ENCODE measurements around the gene FOXN3. TPM values are rescaled to one million over a fixed set of nuclear protein-coding genes. Genes with fewer than 3 reads are reported as not detected.

Gene FOXN3
- total and polyA plus RNA-seq, 10 of the 15 experiments (the other 5 are each of a cell fraction or from before 2014, with no cell fraction given), result 4.5 to 68.9 (median 29.7) TPM

DNA sequence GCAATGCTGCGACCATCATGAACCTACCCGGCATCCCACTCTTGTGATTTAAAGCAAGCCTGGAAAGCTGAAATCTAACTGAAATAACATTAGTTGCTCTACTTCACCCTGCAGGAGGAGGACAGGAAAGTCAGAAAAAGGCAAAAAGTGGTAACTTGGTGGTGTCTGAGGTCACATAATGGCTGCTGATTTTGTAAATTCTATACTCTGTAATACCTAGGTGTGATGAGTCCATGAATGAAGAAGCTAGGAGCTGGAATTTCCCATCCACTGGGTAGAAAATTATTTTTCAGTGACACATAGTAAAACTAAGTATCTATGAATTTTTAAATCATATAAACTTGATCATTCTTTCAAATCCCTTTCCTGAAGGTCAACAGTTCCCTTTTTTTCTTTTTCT is 183.8 kb downstream of the FOXN3 start (continued):
- no peak for TF ChIP-seq NKRF (conservative IDR thresholded peaks at IDR 0.05)

DNA sequence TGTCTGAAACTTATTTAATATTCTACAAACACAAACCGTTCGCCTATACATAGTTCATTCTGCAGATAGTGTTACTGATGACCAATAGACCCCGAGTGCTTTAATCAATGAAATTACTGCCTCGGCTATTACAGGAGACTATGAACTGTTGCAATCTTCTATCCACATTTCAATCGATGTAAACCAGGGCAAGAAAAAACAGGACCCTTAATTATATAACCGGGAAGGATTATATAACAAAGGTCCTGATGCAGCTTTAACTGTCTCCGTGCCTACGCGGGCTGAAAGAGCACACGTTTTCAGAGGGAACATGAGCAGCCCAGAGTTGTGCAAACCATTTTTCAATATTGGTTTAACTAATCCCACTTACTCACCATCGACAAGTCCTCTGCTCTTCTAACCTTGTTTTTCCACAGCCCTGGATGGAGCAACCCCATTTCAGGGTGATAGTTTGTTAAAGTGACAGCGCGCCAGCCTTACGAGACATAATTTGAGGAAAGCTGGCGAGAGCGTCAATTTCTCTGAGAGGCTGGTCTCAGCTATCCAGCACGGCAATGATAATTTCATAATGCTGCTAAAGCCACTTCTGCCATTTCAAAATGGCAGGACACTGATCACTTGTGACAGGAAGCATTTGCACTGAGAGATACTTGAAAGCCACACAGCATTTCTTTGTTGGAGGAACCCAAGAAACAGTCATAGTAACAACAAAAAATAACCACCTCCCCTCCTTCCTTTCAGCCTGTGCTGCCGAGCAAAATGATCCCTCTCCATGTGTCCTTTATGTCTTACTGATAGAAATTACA is 184.6 kb downstream of the FOXN3 start:
- Histone ChIP-seq H3K79me2 (ENCODE audit: control insufficient read depth, insufficient read depth, low read length) (no peaks in the 10 kb centered on the region), H3K27me3 (replicated peaks in 1 of 2; ENCODE audit: control insufficient read depth in 2 of 2, insufficient read depth in 2 of 2, low read length in 1 of 2) (no peaks in the 10 kb centered on the region), H4K20me1 (ENCODE audit: control insufficient read depth, insufficient read depth) (no peaks in the 10 kb centered on the region; the same call in 1 of the 2 replicates), H3K4me3 (no peak overlapping the region), H3K4me1 (ENCODE audit: control insufficient read depth, insufficient read depth, low read length) (no peaks in the 10 kb centered on the region), H3K36me3 (ENCODE audit: control insufficient read depth in 2 of 2, insufficient read depth in 2 of 2, low read length in 1 of 2) (no peaks in the 10 kb centered on the region), H3K27ac (ENCODE audit: control insufficient read depth, insufficient read depth) (no peak overlapping the region), H2AFZ (ENCODE audit: control insufficient read depth, low read depth, low read length) (no peak overlapping the region), H3K9ac (ENCODE audit: control insufficient read depth, insufficient read depth, low read length) (no peak overlapping the region), H3K9me3 (replicated peaks; ENCODE audit: control insufficient read depth, insufficient read depth, low read length) (no peaks in the 10 kb centered on the region), H3K4me2 (ENCODE audit: control insufficient read depth, insufficient read depth) (no peak overlapping the region)
- ChIA-PET CTCF (no interaction called here), SMC1A (ENCODE audit: uncharacterized antibody, unreplicated experiment) (interaction anchor here (1.3 kb wide), 1 partner anchor 10 kb away, joined by 3 read pairs; no protein-coding TSS in a partner anchor), POLR2A (no interaction called here), RAD21 (ENCODE audit: unreplicated experiment) (no interaction called here)
- ATAC-seq, result no peak
- in situ Hi-C loops (cut with MboI), result no loop called here
- intact Hi-C loops (cut with micrococcal nuclease; ENCODE audit: unreplicated experiment), result no loop called here
- no peak for FAIRE-seq
- BruUV-seq (replicated peaks), result no TSS peak
- no peak for TF ChIP-seq USF2 (IDR thresholded peaks at IDR 0.05; ENCODE audit: borderline replicate concordance, low read depth, low read length)
- no peak for TF ChIP-seq BMI1 (IDR thresholded peaks at IDR 0.05; ENCODE audit: borderline replicate concordance)
- no peak for TF ChIP-seq CBX5 (IDR thresholded peaks at IDR 0.05; ENCODE audit: low read depth)
- no peak for TF ChIP-seq EP300 (IDR thresholded peaks at IDR 0.05; ENCODE audit: borderline replicate concordance in 1 of 2, control insufficient read depth in 1 of 2, low read depth in 2 of 2, low read length in 2 of 2)
- no peak for DNase-seq (ENCODE audit: low read depth, low spot score)
- WGBS (ENCODE audit: insufficient coverage, insufficient replicate concordance, low lambda C conversion rate, missing lambda C conversion rate), result 93% methylated on average over 18 of the region's 18 CpGs
